Measurements from ENCODE around the gene SUGCT.

SUGCT gene

DNA sequence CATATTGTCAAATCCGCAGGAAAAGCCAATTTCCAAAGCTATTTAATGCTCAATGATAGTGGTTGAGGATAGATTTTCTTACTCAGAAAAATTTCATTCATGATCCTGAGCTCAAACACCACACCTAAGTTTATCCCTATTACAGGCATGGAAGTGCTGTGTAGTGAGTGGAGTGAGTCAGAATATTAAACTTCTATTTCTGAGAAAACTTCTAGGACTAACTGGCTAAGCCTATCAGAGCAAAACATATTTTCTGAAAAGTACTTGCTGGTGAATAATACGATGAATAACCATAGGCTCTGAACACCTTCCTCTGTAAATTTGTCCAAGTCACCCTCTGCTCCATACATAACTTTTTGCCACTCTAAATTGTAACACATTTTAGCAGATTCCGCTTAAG, 221.5 kb downstream of the SUGCT start (continued):
- TF ChIP-seq, protein P1, sequence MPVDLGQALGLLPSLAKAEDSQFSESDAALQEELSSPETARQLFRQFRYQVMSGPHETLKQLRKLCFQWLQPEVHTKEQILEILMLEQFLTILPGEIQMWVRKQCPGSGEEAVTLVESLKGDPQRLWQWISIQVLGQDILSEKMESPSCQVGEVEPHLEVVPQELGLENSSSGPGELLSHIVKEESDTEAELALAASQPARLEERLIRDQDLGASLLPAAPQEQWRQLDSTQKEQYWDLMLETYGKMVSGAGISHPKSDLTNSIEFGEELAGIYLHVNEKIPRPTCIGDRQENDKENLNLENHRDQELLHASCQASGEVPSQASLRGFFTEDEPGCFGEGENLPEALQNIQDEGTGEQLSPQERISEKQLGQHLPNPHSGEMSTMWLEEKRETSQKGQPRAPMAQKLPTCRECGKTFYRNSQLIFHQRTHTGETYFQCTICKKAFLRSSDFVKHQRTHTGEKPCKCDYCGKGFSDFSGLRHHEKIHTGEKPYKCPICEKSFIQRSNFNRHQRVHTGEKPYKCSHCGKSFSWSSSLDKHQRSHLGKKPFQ (tag by site-specific recombination; IDR thresholded peaks at IDR 0.05), result no peak

DNA sequence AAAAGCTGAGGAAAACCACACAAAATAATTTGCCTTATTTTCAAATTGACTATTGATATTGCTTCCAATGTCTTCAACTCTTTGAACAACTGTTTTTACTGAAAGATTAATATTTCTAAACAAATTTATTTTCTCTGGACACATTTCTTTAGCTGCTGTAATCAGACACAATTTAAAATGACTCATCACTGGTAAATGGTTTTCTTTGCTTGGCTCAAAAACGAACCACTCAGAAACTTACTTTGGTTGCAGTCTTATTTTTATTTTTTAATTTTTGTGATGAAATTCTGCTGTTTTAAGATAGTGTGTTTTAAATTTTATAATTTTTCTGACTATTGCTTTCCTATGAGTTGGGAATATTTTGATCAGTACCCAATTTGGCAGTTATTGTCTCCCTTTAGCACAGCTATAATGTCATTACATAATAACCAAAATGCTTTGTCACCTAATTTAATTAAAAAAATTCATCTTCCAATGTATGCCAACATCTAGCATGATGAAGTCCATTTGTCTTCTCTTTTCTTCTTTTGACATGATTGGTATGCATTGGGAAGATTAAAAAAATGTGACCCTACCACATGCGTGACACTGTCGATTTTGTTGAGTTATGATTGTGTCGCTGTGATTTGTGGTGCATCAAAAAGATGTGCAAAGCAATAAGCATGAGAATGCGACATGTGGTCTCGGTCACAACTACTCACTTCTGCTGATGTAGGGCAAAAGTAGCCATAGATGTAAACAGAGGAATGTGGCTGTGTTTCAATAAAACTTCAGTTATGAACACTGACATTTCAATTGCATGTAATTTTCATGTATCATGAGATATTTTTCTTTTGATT, 222.3 kb downstream of the SUGCT start:
- CTCF ChIA-PET, result no interaction called here
- TF ChIP-seq ZNF391 (tag by site-specific recombination; IDR thresholded peaks at IDR 0.05; ENCODE audit: borderline replicate concordance, low read depth), result no peak

DNA sequence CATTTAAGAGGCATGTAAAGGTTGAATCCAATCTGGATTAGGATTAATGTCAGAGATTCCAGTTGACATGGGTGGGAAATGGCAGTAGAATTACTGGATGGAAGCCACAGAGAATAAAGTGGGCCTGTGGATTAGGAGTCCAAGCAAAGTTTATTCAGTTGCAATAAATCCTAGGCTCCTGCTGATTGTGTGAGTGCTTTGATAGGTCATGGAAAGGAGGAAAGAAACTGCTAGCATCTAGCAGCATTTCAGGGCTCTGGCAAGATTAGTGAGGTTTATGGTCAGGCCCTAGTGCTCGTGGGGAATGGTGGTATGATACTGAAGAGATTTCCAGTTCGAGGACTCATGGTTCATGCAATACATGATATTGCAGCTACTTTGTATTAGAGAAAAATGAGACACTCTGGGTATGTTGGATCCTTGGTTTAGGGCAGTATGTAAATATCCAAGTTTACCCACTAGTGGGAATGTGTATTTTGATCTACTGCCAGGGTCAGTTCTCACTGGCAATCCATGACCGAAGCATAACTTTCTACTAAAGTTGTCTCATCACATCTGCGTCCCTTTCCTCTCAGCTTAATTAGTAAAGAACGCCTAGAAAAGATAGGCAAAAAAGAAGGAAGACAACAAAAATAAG, 235.0 kb downstream of the SUGCT start:
- Histone ChIP-seq H3K9me3 (ENCODE audit: control insufficient read depth, insufficient read depth, low read depth, low read length) (no peaks in the 10 kb centered on the region), H3K4me3 (ENCODE audit: low read depth, low read length) (no peak overlapping the region), H3K4me1 (ENCODE audit: control insufficient read depth, insufficient read depth, low read length) (no peaks in the 10 kb centered on the region), H3K27ac (ENCODE audit: extremely low read depth, low read depth, low read length) (no peak overlapping the region), H3K36me3 (ENCODE audit: control insufficient read depth in 2 of 2, insufficient read depth in 1 of 2, low read length in 2 of 2) (no peaks in the 10 kb centered on the region)
- ChIA-PET CTCF (no interaction called here), POLR2A (no interaction called here)
- TF ChIP-seq ZNF132 (tag by site-specific recombination; IDR thresholded peaks at IDR 0.05; ENCODE audit: borderline replicate concordance) (no peak), ZNF239 (tag by site-specific recombination; IDR thresholded peaks at IDR 0.05) (no peak), IKZF3 (tag by site-specific recombination; IDR thresholded peaks at IDR 0.05) (no peak), ZNF426 (tag by site-specific recombination; IDR thresholded peaks at IDR 0.05) (no peak), SP2 (tag by site-specific recombination; IDR thresholded peaks at IDR 0.05) (no peak), ZNF23 (tag by site-specific recombination; IDR thresholded peaks at IDR 0.05; ENCODE audit: borderline replicate concordance) (no peak), ZNF16 (tag by site-specific recombination; IDR thresholded peaks at IDR 0.05; ENCODE audit: low read depth) (no peak), ZFP3 (tag by site-specific recombination; IDR thresholded peaks at IDR 0.05; ENCODE audit: low read depth) (no peak), ZNF549 (tag by site-specific recombination; IDR thresholded peaks at IDR 0.05) (no peak), ZNF626 (tag by site-specific recombination; IDR thresholded peaks at IDR 0.05) (no peak), ZNF621 (tag by site-specific recombination; IDR thresholded peaks at IDR 0.05) (no peak)
- TF ChIP-seq, protein P2, sequence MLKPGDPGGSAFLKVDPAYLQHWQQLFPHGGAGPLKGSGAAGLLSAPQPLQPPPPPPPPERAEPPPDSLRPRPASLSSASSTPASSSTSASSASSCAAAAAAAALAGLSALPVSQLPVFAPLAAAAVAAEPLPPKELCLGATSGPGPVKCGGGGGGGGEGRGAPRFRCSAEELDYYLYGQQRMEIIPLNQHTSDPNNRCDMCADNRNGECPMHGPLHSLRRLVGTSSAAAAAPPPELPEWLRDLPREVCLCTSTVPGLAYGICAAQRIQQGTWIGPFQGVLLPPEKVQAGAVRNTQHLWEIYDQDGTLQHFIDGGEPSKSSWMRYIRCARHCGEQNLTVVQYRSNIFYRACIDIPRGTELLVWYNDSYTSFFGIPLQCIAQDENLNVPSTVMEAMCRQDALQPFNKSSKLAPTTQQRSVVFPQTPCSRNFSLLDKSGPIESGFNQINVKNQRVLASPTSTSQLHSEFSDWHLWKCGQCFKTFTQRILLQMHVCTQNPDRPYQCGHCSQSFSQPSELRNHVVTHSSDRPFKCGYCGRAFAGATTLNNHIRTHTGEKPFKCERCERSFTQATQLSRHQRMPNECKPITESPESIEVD (tag by site-specific recombination; IDR thresholded peaks at IDR 0.05), result no peak
- TF ChIP-seq, protein P3, sequence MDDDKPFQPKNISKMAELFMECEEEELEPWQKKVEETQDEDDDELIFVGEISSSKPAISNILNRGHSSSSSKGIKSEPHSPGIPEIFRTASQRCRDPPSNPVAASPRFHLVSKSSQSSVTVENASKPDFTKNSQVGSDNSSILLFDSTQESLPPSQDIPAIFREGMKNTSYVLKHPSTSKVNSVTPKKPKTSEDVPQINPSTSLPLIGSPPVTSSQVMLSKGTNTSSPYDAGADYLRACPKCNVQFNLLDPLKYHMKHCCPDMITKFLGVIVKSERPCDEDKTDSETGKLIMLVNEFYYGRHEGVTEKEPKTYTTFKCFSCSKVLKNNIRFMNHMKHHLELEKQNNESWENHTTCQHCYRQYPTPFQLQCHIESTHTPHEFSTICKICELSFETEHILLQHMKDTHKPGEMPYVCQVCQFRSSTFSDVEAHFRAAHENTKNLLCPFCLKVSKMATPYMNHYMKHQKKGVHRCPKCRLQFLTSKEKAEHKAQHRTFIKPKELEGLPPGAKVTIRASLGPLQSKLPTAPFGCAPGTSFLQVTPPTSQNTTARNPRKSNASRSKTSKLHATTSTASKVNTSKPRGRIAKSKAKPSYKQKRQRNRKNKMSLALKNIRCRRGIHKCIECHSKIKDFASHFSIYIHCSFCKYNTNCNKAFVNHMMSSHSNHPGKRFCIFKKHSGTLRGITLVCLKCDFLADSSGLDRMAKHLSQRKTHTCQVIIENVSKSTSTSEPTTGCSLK (tag by site-specific recombination; IDR thresholded peaks at IDR 0.05), result no peak

More for the DNA sequence above, 222.3 kb downstream of the SUGCT start:
- Histone ChIP-seq H3K36me3 (ENCODE audit: control insufficient read depth in 2 of 2, insufficient read depth in 1 of 2, low read length in 2 of 2) (no peaks in the 10 kb centered on the region), H3K4me1 (ENCODE audit: control insufficient read depth, insufficient read depth, low read length) (no peaks in the 10 kb centered on the region), H3K27ac (ENCODE audit: extremely low read depth, low read depth, low read length) (no peak overlapping the region), H3K9me3 (ENCODE audit: control insufficient read depth, insufficient read depth, low read depth, low read length) (no peaks in the 10 kb centered on the region), H3K4me3 (ENCODE audit: low read depth, low read length) (no peak overlapping the region)
- POLR2A ChIA-PET, result no interaction called here

All from HEK293 (cell line).